Erythroblast (primary cell): ENCODE measurements around the gene FERMT3.

ENCODE experiments used
- GATA1 ChIP-seq: IDR thresholded peaks from 2 replicates; pipeline ENCODE4 v1.6.1; 2011; ENCODE audit warnings: low read depth, mild to moderate bottlenecking, control low read depth, low read length, moderate library complexity
- POLR2A ChIP-seq: IDR thresholded peaks from 2 replicates; pipeline ENCODE4 v1.6.1; 2011; ENCODE audit warnings: mild to moderate bottlenecking, low read length

GRCh38 chr11:64185175-64185692 lies 21.3 kb upstream of the FERMT3 start:
- TF ChIP-seq POLR2A (peak; percentile 96), GATA1 (no peak)
